GM23338 (cell line): ENCODE data around the gene SLC4A3. TPM values are rescaled to one million over a fixed set of nuclear protein-coding genes. Genes with fewer than 3 reads are reported as not detected.
A peak's percentile ranks its signal among the peaks of the same experiment; 100 is the strongest.

Experiments
- ATAC-seq: fragments of 200-7000 bp; cut with Tn5 transposase; 3 replicates; pipeline ENCODE4 v1.9.1; 2020
- DNase-seq: peaks from one replicate; pipeline ENCODE4 v3.0.0-alpha.2; 2015; ENCODE audit warnings: low spot score
- H2AFZ ChIP-seq: fragments of 200-600 bp; sonication (generic); 2 replicates; pipeline ENCODE4 v1.8.0; 2016; ENCODE audit warnings: antibody characterized with exemption, mild to moderate bottlenecking, moderate library complexity
- H3F3A ChIP-seq: fragments of 200-600 bp; sonication (generic); replicated peaks from 2 replicates; pipeline ENCODE4 v1.8.0; 2017; ENCODE audit warnings: antibody characterized with exemption, mixed run types, low read depth
- H3K27ac ChIP-seq: fragments of 200-600 bp; sonication (generic); 2 replicates; pipeline ENCODE4 v1.6.1; 2016; ENCODE audit warnings: low read depth
- H3K27me3 ChIP-seq: fragments of 200-600 bp; sonication (generic); 2 replicates; pipeline ENCODE4 v1.8.0; 2016; ENCODE audit warnings: mild to moderate bottlenecking, mixed run types, moderate library complexity; ENCODE audit not compliant: insufficient read depth
- H3K36me3 ChIP-seq: fragments of 200-600 bp; sonication (generic); 2 replicates; pipeline ENCODE4 v1.8.0; 2016; ENCODE audit warnings: mild to moderate bottlenecking; ENCODE audit not compliant: insufficient read depth
- H3K4me1 ChIP-seq: fragments of 200-600 bp; sonication (generic); 2 replicates; pipeline ENCODE4 v1.8.0; 2016; ENCODE audit warnings: mild to moderate bottlenecking, moderate library complexity; ENCODE audit not compliant: insufficient read depth
- H3K4me2 ChIP-seq: fragments of 200-600 bp; sonication (generic); 2 replicates; pipeline ENCODE4 v1.7.1; 2017; ENCODE audit warnings: mixed run types
- H3K4me3 ChIP-seq: fragments of 200-600 bp; sonication (generic); 2 replicates; pipeline ENCODE4 v1.6.1; 2016; ENCODE audit warnings: mixed run types
- H3K79me2 ChIP-seq: fragments of 200-600 bp; sonication (generic); replicated peaks from 2 replicates; pipeline ENCODE4 v1.8.0; 2017; ENCODE audit warnings: mild to moderate bottlenecking; ENCODE audit not compliant: insufficient read depth
- H3K9me2 ChIP-seq: fragments of 200-600 bp; sonication (generic); 2 replicates; pipeline ENCODE4 v1.8.0; 2017; ENCODE audit not compliant: insufficient read depth
- H4K20me1 ChIP-seq: fragments of 200-600 bp; sonication (generic); replicated peaks from 2 replicates; pipeline ENCODE4 v1.8.0; 2017; ENCODE audit warnings: mild to moderate bottlenecking; ENCODE audit not compliant: insufficient read depth
- H3K27ac Mint-ChIP-seq: 2 replicates; pipeline ENCODE4 v1.8.0; 2020; ENCODE audit warnings: inconsistent platforms, mild to moderate bottlenecking, moderate library complexity, mixed read lengths
- H3K27me3 Mint-ChIP-seq: 3 replicates; pipeline ENCODE4 v1.8.0; 2022; ENCODE audit warnings: low read depth, mild to moderate bottlenecking, moderate library complexity, mixed read lengths, inconsistent platforms; ENCODE audit not compliant: insufficient read depth, poor library complexity
- H3K36me3 Mint-ChIP-seq: 3 replicates; pipeline ENCODE4 v1.8.0; 2021; ENCODE audit warnings: low read depth, mild to moderate bottlenecking, inconsistent platforms, moderate library complexity, mixed read lengths
- H3K4me1 Mint-ChIP-seq: 3 replicates; pipeline ENCODE4 v1.8.0; 2020; ENCODE audit warnings: mild to moderate bottlenecking, inconsistent platforms, mixed read lengths
- H3K4me3 Mint-ChIP-seq: 3 replicates; pipeline ENCODE4 v1.8.0; 2021; ENCODE audit warnings: moderate library complexity, mild to moderate bottlenecking, inconsistent platforms, mixed read lengths
- H3K9me3 Mint-ChIP-seq: 3 replicates; pipeline ENCODE4 v1.8.0; 2020; ENCODE audit warnings: moderate library complexity, mild to moderate bottlenecking, inconsistent platforms, mixed read lengths
- CTCF ChIP-seq, 2 experiments: fragments of 200-600 bp in 1 of 2; sonication (generic) in 1 of 2; conservative IDR thresholded peaks; 2 replicates each; pipeline versions ENCODE4 v1.5.1 to v1.6.1; 2016 to 2017; ENCODE audit warnings: antibody characterized with exemption in 2 of 2, low read depth in 2 of 2, mild to moderate bottlenecking in 2 of 2, moderate library complexity in 1 of 2
- ETS1 ChIP-seq: IDR thresholded peaks from 2 replicates; pipeline ENCODE4 v1.6.1; 2016; ENCODE audit warnings: antibody characterized with exemption
- EZH2 ChIP-seq: fragments of 200-600 bp; sonication (generic); IDR thresholded peaks from one replicate; pipeline ENCODE4 v1.8.0; 2017; ENCODE audit warnings: antibody characterized with exemption, mild to moderate bottlenecking, low read depth; ENCODE audit not compliant: unreplicated experiment
- EZH2phosphoT487 ChIP-seq: fragments of 200-600 bp; sonication (generic); IDR thresholded peaks from one replicate; pipeline ENCODE4 v1.8.1; 2018; ENCODE audit warnings: antibody characterized with exemption; ENCODE audit not compliant: unreplicated experiment
- JUNB ChIP-seq: IDR thresholded peaks from one replicate; pipeline ENCODE4 v1.6.1; 2016; ENCODE audit warnings: antibody characterized with exemption; ENCODE audit not compliant: unreplicated experiment
- NANOG ChIP-seq: IDR thresholded peaks from 2 replicates; pipeline ENCODE4 v1.6.1; 2016; ENCODE audit warnings: antibody characterized with exemption, borderline replicate concordance
- POLR2AphosphoS5 ChIP-seq: IDR thresholded peaks from 2 replicates; pipeline ENCODE4 v1.6.1; 2016; ENCODE audit warnings: antibody characterized with exemption, low read depth
- REST ChIP-seq: IDR thresholded peaks from one replicate; pipeline ENCODE4 v1.6.1; 2018; ENCODE audit warnings: antibody characterized with exemption; ENCODE audit not compliant: unreplicated experiment
- ZNF331 ChIP-seq: fragments of 250-450 bp; sonication (Bioruptor Pico); IDR thresholded peaks from 2 replicates; pipeline ENCODE4 v1.5.0; 2020; ENCODE audit warnings: low read depth, mild to moderate bottlenecking, moderate library complexity
- polyA plus RNA-seq: library from polyadenylated mRNA; unstranded; fragments of >200 nt; fragmentation: Nextera tagmentation; extraction: Ambion mirVana; gene quantifications from 2 replicates; pipeline ENCODE4 v1.2.1, GENCODE V29; 2016
- total RNA-seq: library from RNA; depleted of rRNA; stranded (reverse); fragments of >200 nt; shearing (Covaris generic); gene quantifications from 2 replicates; pipeline ENCODE4 v1.2.3, GENCODE V29; 2014

Gene SLC4A3
- total and polyA plus RNA-seq, 2 experiments from 2014 or later, result 3.6 to 6.8 TPM

- no peaks in the 10 kb centered on the region for H3K9me3 Mint-ChIP-seq
- H4K20me1 ChIP-seq, result no peaks in the 10 kb centered on the region
- H3K27ac ChIP-seq, result no peak overlapping the region
- H3K4me1 Mint-ChIP-seq, result peaks cover 23% of the 10 kb centered on the region
- H3K27me3 Mint-ChIP-seq, result no peaks in the 10 kb centered on the region
- H3K4me2 ChIP-seq, result peak overlapping the region; percentile 65
- H3K4me3 ChIP-seq, result no peak overlapping the region
- no peaks in the 10 kb centered on the region for H3F3A ChIP-seq
- ATAC-seq (peak; percentile 26; the same call in 2 of the 3 replicates), DNase-seq (no peak)
- H3K79me2 ChIP-seq, result no peaks in the 10 kb centered on the region
- no peaks in the 10 kb centered on the region for H3K27me3 ChIP-seq
- no peaks in the 10 kb centered on the region for H3K36me3 ChIP-seq
- no peak overlapping the region for H3K4me3 Mint-ChIP-seq
- no peaks in the 10 kb centered on the region for H3K9me2 ChIP-seq
- H3K36me3 Mint-ChIP-seq, result no peaks in the 10 kb centered on the region
- peak overlapping the region; percentile 74; the same call in 1 of the 2 replicates for H2AFZ ChIP-seq
- no peak overlapping the region for H3K27ac Mint-ChIP-seq
- H3K4me1 ChIP-seq, result peaks cover 23% of the 10 kb centered on the region
- TF ChIP-seq POLR2AphosphoS5 (no peak), JUNB (no peak), REST (no peak)
Observed at GRCh38 chr2:219671279-219671678, 43.8 kb downstream of the SLC4A3 start.

- TF ChIP-seq EZH2 (no peak), EZH2phosphoT487 (no peak), POLR2AphosphoS5 (no peak)
- Mint-ChIP-seq H3K27me3 (no peaks in the 10 kb centered on the region), H3K4me1 (peaks cover 23% of the 10 kb centered on the region), H3K27ac (no peak overlapping the region), H3K36me3 (no peaks in the 10 kb centered on the region), H3K9me3 (no peaks in the 10 kb centered on the region), H3K4me3 (no peak overlapping the region)
- Histone ChIP-seq H4K20me1 (no peaks in the 10 kb centered on the region), H3K27me3 (no peaks in the 10 kb centered on the region), H3F3A (no peaks in the 10 kb centered on the region), H3K4me1 (peaks cover 23% of the 10 kb centered on the region), H3K27ac (no peak overlapping the region), H3K79me2 (no peaks in the 10 kb centered on the region), H3K4me2 (0 out of 2 replicates have a peak overlapping the region, but pooled peaks have one; percentile 65), H3K9me2 (no peaks in the 10 kb centered on the region), H3K4me3 (no peak overlapping the region), H2AFZ (peak overlapping the region; percentile 67; the same call in 1 of the 2 replicates), H3K36me3 (no peaks in the 10 kb centered on the region)
- DNase-seq (no peak), ATAC-seq (no peak)
Observed at GRCh38 chr2:219672406-219672805, 45.0 kb downstream of the SLC4A3 start.

GRCh38 chr2:219675221-219675620 is 47.8 kb downstream of the SLC4A3 start:
- Histone ChIP-seq H3K4me2 (no peak overlapping the region), H3K27ac (no peak overlapping the region), H3K9me2 (no peaks in the 10 kb centered on the region), H3K79me2 (no peaks in the 10 kb centered on the region), H3K36me3 (no peaks in the 10 kb centered on the region; the same call in 1 of the 2 replicates), H3K4me3 (no peak overlapping the region), H4K20me1 (no peaks in the 10 kb centered on the region), H2AFZ (no peak overlapping the region), H3F3A (no peaks in the 10 kb centered on the region), H3K27me3 (no peaks in the 10 kb centered on the region), H3K4me1 (peaks cover 23% of the 10 kb centered on the region)
- H3K27me3 Mint-ChIP-seq, result no peaks in the 10 kb centered on the region
- H3K27ac Mint-ChIP-seq, result no peak overlapping the region
- H3K4me3 Mint-ChIP-seq, result no peak overlapping the region
- H3K9me3 Mint-ChIP-seq, result no peaks in the 10 kb centered on the region
- H3K4me1 Mint-ChIP-seq, result peaks cover 23% of the 10 kb centered on the region
- no peaks in the 10 kb centered on the region for H3K36me3 Mint-ChIP-seq
- ATAC-seq (no peak), DNase-seq (no peak)
- TF ChIP-seq NANOG (no peak), POLR2AphosphoS5 (no peak), CTCF (conservative IDR thresholded peaks at IDR 0.05; ENCODE audit: low read depth in 2 of 2) (no peak), REST (no peak), EZH2phosphoT487 (no peak), ETS1 (no peak), EZH2 (no peak), ZNF331 (CRISPR knock-in tag) (no peak)
